Neutrophil (primary cell): ENCODE results near the gene CSRNP3.

Source experiments
- H3K27ac ChIP-seq: fragments of 200-600 bp; sonication (generic); 2 replicates; pipeline ENCODE4 v1.5.1; 2016; ENCODE audit warnings: mild to moderate bottlenecking, moderate library complexity
- H3K27me3 ChIP-seq: fragments of 200-600 bp; sonication (generic); 2 replicates; pipeline ENCODE4 v1.6.0; 2016; ENCODE audit warnings: mild to moderate bottlenecking
- H3K36me3 ChIP-seq: fragments of 200-600 bp; sonication (generic); 2 replicates; pipeline ENCODE4 v1.5.1; 2017
- H3K4me1 ChIP-seq, 2 experiments: fragments of 200-600 bp in 1 of 2; sonication (generic) in 1 of 2; 1 replicate in 1 of 2; 2 replicates in 1 of 2; pipeline versions ENCODE4 v1.5.1 to v1.6.1; 2013 to 2016; ENCODE audit warnings: low read depth in 1 of 2, low read length in 1 of 2, mild to moderate bottlenecking in 1 of 2, moderate library complexity in 1 of 2; ENCODE audit not compliant: control insufficient read depth in 1 of 2, insufficient read depth in 1 of 2
- H3K4me3 ChIP-seq, 2 experiments: fragments of 200-600 bp in 1 of 2; sonication (generic) in 1 of 2; 1 replicate in 1 of 2; 2 replicates in 1 of 2; pipeline ENCODE4 v1.5.1; 2013 to 2016; ENCODE audit warnings: low read depth in 1 of 2, low read length in 1 of 2, mild to moderate bottlenecking in 1 of 2, moderate library complexity in 1 of 2
- H3K9me3 ChIP-seq: fragments of 200-600 bp; sonication (generic); 2 replicates; pipeline ENCODE4 v1.5.1; 2016
- CTCF ChIP-seq: fragments of 200-600 bp; sonication (generic); IDR thresholded peaks from 2 replicates; pipeline ENCODE4 v1.5.1; 2016; ENCODE audit warnings: antibody characterized with exemption

Gene CSRNP3

DNA sequence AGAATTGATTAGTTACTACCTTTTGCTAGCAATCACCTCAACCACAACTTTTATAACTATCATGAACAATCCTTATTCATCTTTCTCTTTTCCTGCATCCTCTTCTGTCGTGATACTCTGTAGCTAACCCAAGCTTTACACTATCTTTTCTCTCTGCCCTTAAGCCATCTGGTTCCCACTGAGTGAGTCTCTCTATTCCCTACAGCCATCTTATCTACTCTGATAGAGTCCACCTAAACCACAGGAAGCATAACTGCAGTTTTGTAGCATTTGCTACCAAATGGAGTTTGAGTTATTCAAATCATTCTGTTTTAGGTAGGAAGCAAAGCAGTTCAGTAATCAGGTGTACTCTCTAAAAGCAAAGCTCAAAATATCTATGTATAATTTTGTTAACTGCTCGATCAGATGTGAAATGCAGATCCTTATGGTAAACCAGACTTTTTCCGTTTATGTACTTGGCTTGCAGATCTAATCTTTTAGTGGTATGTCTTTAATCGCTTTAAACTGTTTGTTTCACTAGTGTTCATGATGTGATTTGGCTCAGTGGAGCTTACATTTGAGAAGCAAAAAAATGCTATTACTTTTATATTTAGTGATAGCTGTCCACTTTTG, 91.0 kb downstream of the CSRNP3 start:
- no peak for TF ChIP-seq CTCF

GRCh38 chr2:165561516-165561915, 92.0 kb downstream of the CSRNP3 start:
- Histone ChIP-seq H3K27me3 (no peaks in the 10 kb centered on the region), H3K4me1 (no peaks in the 10 kb centered on the region), H3K27ac (no peak overlapping the region), H3K36me3 (no peaks in the 10 kb centered on the region), H3K9me3 (no peaks in the 10 kb centered on the region), H3K4me3 (no peak overlapping the region)
- TF ChIP-seq CTCF: no peak

More for the DNA sequence above, 91.0 kb downstream of the CSRNP3 start:
- no peaks in the 10 kb centered on the region for H3K27me3 ChIP-seq
- no peak overlapping the region for H3K27ac ChIP-seq
- H3K36me3 ChIP-seq: no peaks in the 10 kb centered on the region
- H3K9me3 ChIP-seq: no peaks in the 10 kb centered on the region
- no peaks in the 10 kb centered on the region for H3K4me1 ChIP-seq
- no peak overlapping the region for H3K4me3 ChIP-seq

DNA sequence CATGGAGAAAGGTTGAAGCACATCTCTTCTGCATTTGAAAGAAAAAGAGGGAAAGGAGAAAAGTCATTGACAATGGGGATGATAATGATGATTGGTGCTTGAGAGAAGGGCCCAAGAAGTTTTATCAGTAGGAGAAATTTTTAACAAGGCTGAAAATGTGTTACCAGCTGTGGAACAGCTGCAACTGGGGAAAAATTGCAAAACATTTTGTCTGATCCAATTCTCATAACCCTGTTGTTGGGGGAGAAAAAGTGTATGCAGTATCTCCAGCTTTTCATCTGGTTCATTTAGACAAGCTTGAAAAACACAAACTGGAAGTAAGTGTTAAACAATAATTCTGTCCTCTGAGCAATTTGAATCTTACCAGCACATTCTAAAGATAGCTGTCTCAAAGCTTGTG, 92.7 kb downstream of the CSRNP3 start:
- Histone ChIP-seq H3K4me1 (no peaks in the 10 kb centered on the region), H3K9me3 (no peaks in the 10 kb centered on the region), H3K27me3 (no peaks in the 10 kb centered on the region), H3K36me3 (no peaks in the 10 kb centered on the region), H3K27ac (no peak overlapping the region), H3K4me3 (no peak overlapping the region)
- no peak for TF ChIP-seq CTCF

- Histone ChIP-seq H3K4me1 (no peaks in the 10 kb centered on the region), H3K9me3 (no peaks in the 10 kb centered on the region), H3K27ac (no peak overlapping the region), H3K36me3 (no peaks in the 10 kb centered on the region), H3K27me3 (no peaks in the 10 kb centered on the region), H3K4me3 (no peak overlapping the region)
- TF ChIP-seq CTCF: no peak
Observed at GRCh38 chr2:165563468-165564225, 94.1 kb downstream of the CSRNP3 start.

DNA sequence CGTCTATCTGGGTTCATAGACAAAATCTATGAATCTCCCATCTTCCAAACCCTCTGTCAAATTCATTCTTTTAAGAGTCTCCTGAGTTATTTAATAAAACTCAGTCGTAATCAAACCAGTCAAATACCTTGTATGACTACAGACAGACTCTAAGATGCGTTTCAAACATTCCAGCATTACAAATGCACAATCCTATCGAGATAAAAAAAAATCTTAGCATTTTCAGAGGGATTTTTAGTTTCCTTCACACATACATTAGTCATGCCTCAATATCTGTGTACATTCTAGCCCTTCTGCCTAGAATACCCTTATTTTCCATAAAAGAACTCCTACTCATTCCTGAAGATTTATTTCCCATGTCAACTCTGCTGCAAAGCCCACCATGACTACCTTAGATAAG, 96.5 kb downstream of the CSRNP3 start:
- H3K27me3 ChIP-seq: no peaks in the 10 kb centered on the region
- no peaks in the 10 kb centered on the region for H3K36me3 ChIP-seq
- no peak for TF ChIP-seq CTCF
- H3K27ac ChIP-seq: no peak overlapping the region
- H3K4me3 ChIP-seq: no peak overlapping the region
- H3K4me1 ChIP-seq: no peaks in the 10 kb centered on the region
- H3K9me3 ChIP-seq: no peaks in the 10 kb centered on the region
